ENCODE measurements around the gene TENM4. TPM values are rescaled to one million over a fixed set of nuclear protein-coding genes. Genes with fewer than 3 reads are reported as not detected.

TENM4 gene
- polyA plus RNA-seq, 1 donor from 2014 or later, result 16.8 TPM

DNA sequence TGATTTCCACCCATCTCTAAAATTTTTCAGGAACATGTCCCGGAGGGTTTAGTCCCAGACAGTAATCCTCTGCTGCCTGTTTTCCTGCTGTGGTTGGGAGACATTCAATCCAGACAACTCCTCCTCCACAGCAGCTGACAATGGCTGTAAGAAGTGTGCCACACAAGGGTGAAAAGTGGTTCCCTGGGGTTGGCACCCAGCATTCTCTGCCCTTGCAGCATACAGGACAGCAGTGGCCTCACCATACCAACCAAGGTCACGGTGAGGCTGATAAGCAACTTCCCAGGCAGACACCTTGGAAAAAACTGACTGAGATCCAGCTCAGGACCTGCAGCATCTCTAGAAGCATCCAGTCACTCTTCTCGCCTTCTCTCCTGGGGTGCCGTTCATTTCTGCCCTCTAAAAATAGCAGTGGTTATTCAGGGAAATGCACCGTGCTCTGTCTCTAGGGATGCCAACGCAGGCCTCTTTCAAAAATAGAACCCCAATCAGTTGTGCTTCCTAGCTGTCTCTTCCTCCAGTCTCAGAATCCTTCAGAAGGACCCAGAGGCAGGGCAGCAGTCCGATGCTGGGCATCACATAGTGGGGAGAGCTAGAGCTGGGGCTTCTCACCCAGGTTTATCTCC is 241.0 kb downstream of the TENM4 start:
- Histone ChIP-seq H3K4me3 (ENCODE audit: low read length) (no peak overlapping the region), H3K9me2 (ENCODE audit: insufficient read depth, low read length) (no peaks in the 10 kb centered on the region), H3K27ac (ENCODE audit: low read length) (no peak overlapping the region), H3F3A (ENCODE audit: insufficient read depth, low read length, poor library complexity, severe bottlenecking) (no peaks in the 10 kb centered on the region), H3K36me3 (ENCODE audit: insufficient read depth, low read length) (no peaks in the 10 kb centered on the region), H3K79me2 (replicated peaks; ENCODE audit: insufficient read depth, low read length) (no peaks in the 10 kb centered on the region), H2AFZ (ENCODE audit: low read depth, low read length) (no peak overlapping the region), H4K20me1 (ENCODE audit: insufficient read depth) (no peaks in the 10 kb centered on the region), H3K9ac (ENCODE audit: low read length) (no peak overlapping the region), H3K9me3 (ENCODE audit: low read length) (no peaks in the 10 kb centered on the region), H3K27me3 (ENCODE audit: insufficient read depth, low read depth, low read length) (no peaks in the 10 kb centered on the region), H3K4me2 (ENCODE audit: low read length) (no peak overlapping the region)
- no peak for TF ChIP-seq RAD21 (conservative IDR thresholded peaks at IDR 0.05)
- TF ChIP-seq, protein P1, sequence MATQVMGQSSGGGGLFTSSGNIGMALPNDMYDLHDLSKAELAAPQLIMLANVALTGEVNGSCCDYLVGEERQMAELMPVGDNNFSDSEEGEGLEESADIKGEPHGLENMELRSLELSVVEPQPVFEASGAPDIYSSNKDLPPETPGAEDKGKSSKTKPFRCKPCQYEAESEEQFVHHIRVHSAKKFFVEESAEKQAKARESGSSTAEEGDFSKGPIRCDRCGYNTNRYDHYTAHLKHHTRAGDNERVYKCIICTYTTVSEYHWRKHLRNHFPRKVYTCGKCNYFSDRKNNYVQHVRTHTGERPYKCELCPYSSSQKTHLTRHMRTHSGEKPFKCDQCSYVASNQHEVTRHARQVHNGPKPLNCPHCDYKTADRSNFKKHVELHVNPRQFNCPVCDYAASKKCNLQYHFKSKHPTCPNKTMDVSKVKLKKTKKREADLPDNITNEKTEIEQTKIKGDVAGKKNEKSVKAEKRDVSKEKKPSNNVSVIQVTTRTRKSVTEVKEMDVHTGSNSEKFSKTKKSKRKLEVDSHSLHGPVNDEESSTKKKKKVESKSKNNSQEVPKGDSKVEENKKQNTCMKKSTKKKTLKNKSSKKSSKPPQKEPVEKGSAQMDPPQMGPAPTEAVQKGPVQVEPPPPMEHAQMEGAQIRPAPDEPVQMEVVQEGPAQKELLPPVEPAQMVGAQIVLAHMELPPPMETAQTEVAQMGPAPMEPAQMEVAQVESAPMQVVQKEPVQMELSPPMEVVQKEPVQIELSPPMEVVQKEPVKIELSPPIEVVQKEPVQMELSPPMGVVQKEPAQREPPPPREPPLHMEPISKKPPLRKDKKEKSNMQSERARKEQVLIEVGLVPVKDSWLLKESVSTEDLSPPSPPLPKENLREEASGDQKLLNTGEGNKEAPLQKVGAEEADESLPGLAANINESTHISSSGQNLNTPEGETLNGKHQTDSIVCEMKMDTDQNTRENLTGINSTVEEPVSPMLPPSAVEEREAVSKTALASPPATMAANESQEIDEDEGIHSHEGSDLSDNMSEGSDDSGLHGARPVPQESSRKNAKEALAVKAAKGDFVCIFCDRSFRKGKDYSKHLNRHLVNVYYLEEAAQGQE (IDR thresholded peaks at IDR 0.05; ENCODE audit: borderline replicate concordance), result no peak
- TF ChIP-seq MXI1 (conservative IDR thresholded peaks at IDR 0.05; ENCODE audit: poor library complexity, severe bottlenecking), result no peak
- TF ChIP-seq POLR2AphosphoS5 (IDR thresholded peaks at IDR 0.05), result no peak
- TF ChIP-seq SMC3 (conservative IDR thresholded peaks at IDR 0.05; ENCODE audit: poor library complexity), result no peak
- TF ChIP-seq EZH2 (IDR thresholded peaks at IDR 0.05; ENCODE audit: borderline replicate concordance, insufficient read depth, low read length, poor library complexity, severe bottlenecking), result no peak
- no peak for TF ChIP-seq EP300 (conservative IDR thresholded peaks at IDR 0.05; ENCODE audit: poor library complexity, severe bottlenecking)
- no peak for TF ChIP-seq TAF1 (IDR thresholded peaks at IDR 0.05; ENCODE audit: low read depth)
- no peak for TF ChIP-seq CTCF (IDR thresholded peaks at IDR 0.05; ENCODE audit: poor library complexity, severe bottlenecking)

- Histone ChIP-seq H3K36me3 (ENCODE audit: insufficient read depth, low read length) (no peaks in the 10 kb centered on the region), H3K4me3 (ENCODE audit: low read length) (no peak overlapping the region), H2AFZ (ENCODE audit: low read depth, low read length) (no peak overlapping the region), H3F3A (ENCODE audit: insufficient read depth, low read length, poor library complexity, severe bottlenecking) (no peaks in the 10 kb centered on the region), H3K9me3 (ENCODE audit: low read length) (no peaks in the 10 kb centered on the region), H3K27ac (ENCODE audit: low read length) (no peak overlapping the region), H4K20me1 (ENCODE audit: insufficient read depth) (no peaks in the 10 kb centered on the region), H3K79me2 (replicated peaks; ENCODE audit: insufficient read depth, low read length) (no peaks in the 10 kb centered on the region), H3K4me2 (ENCODE audit: low read length) (no peak overlapping the region), H3K9me2 (ENCODE audit: insufficient read depth, low read length) (no peaks in the 10 kb centered on the region), H3K27me3 (ENCODE audit: insufficient read depth, low read depth, low read length) (no peaks in the 10 kb centered on the region), H3K9ac (ENCODE audit: low read length) (no peak overlapping the region)
- no peak for TF ChIP-seq POLR2AphosphoS5 (IDR thresholded peaks at IDR 0.05)
- no peak for TF ChIP-seq EP300 (conservative IDR thresholded peaks at IDR 0.05; ENCODE audit: poor library complexity, severe bottlenecking)
- TF ChIP-seq EZH2 (IDR thresholded peaks at IDR 0.05; ENCODE audit: borderline replicate concordance, insufficient read depth, low read length, poor library complexity, severe bottlenecking), result no peak
- TF ChIP-seq, protein P1 (IDR thresholded peaks at IDR 0.05; ENCODE audit: borderline replicate concordance), result no peak
- TF ChIP-seq CTCF (IDR thresholded peaks at IDR 0.05; ENCODE audit: poor library complexity, severe bottlenecking), result no peak
- no peak for TF ChIP-seq MXI1 (conservative IDR thresholded peaks at IDR 0.05; ENCODE audit: poor library complexity, severe bottlenecking)
- no peak for TF ChIP-seq RAD21 (conservative IDR thresholded peaks at IDR 0.05)
- TF ChIP-seq TAF1 (IDR thresholded peaks at IDR 0.05; ENCODE audit: low read depth), result no peak
- TF ChIP-seq SMC3 (conservative IDR thresholded peaks at IDR 0.05; ENCODE audit: poor library complexity), result no peak
These were observed 242.0 kb downstream of the TENM4 start for GRCh38 chr11:79198898-79199250.
